ENCODE data around the gene ADAM8.

- TF ChIP-seq CTCF (IDR thresholded peaks at IDR 0.05; ENCODE audit: poor library complexity, severe bottlenecking), result no peak
- no peak for TF ChIP-seq REST (IDR thresholded peaks at IDR 0.05; ENCODE audit: borderline replicate concordance)
- TF ChIP-seq EP300 (conservative IDR thresholded peaks at IDR 0.05; ENCODE audit: poor library complexity, severe bottlenecking), result no peak
- no peak for TF ChIP-seq TAF1 (IDR thresholded peaks at IDR 0.05; ENCODE audit: low read depth)
- TF ChIP-seq MXI1 (conservative IDR thresholded peaks at IDR 0.05; ENCODE audit: poor library complexity, severe bottlenecking), result no peak
- TF ChIP-seq EZH2 (IDR thresholded peaks at IDR 0.05; ENCODE audit: borderline replicate concordance, insufficient read depth, low read length, poor library complexity, severe bottlenecking), result no peak
Measured at GRCh38 chr10:133264461-133264860, 12.2 kb downstream of the ADAM8 start.
